A549 (cell line): ENCODE data around the gene SOX13. TPM values are rescaled to one million over a fixed set of nuclear protein-coding genes. Genes with fewer than 3 reads are reported as not detected.

Experiments
- ATAC-seq, 2 experiments: fragments of 200-7000 bp in 1 of 2; fragments of >200 bp in 1 of 2; cut with Nextera tagmentation in 1 of 2; cut with Tn5 transposase in 1 of 2; 3 replicates each; pipeline versions ENCODE4 v1.8.0 to v1.9.1; 2018 to 2020; ENCODE audit warnings: mild to moderate bottlenecking in 1 of 2, moderate library complexity in 1 of 2
- CTCF ChIA-PET: fragments of 300-600 bp; sonication (Branson Sonifier 250); formaldehyde crosslinking; extraction: SDS; loops from one replicate; lab custom pipeline; 2021; ENCODE audit warnings: antibody characterized with exemption, inconsistent platforms; lab: Yijun Ruan, JAX
- POLR2A ChIA-PET: fragments of 350-600 bp; formaldehyde crosslinking; extraction: SDS; loops from one replicate; lab custom pipeline; 2021; ENCODE audit warnings: antibody characterized with exemption, inconsistent platforms; lab: Yijun Ruan, JAX
- DNase-seq, 2 experiments: peaks; one replicate each; pipeline versions ENCODE4 v3.0.0 to v3.0.0-alpha.2; 2011 to 2016; ENCODE audit warnings: low read depth in 1 of 2, low spot score in 1 of 2
- FAIRE-seq: peaks from 2 replicates; lab custom pipeline; 2011; peaks lifted over from hg19 to GRCh38; lab: Jason Lieb, UNC
- H3K27ac ChIP-seq, 2 experiments: fragments of >200 bp; sonication (Bioruptor Twin); formaldehyde crosslinking; 3 replicates each; pipeline ENCODE4 v1.5.1; 2016 to 2017
- H3K4me1 ChIP-seq: fragments of >200 bp; sonication (Bioruptor Twin); formaldehyde crosslinking; 3 replicates; pipeline ENCODE4 v1.6.1; 2016
- H3K4me2 ChIP-seq: fragments of >200 bp; sonication (Bioruptor Twin); formaldehyde crosslinking; 3 replicates; pipeline ENCODE4 v1.6.1; 2016
- H3K4me3 ChIP-seq: fragments of >200 bp; sonication (Bioruptor Twin); formaldehyde crosslinking; 3 replicates; pipeline ENCODE4 v1.5.1; 2016
- H3K9me3 ChIP-seq: fragments of >200 bp; sonication (Bioruptor Twin); formaldehyde crosslinking; 3 replicates; pipeline ENCODE4 v1.6.1; 2016
- CTCF ChIP-seq: fragments of >200 bp; sonication (Bioruptor Twin); formaldehyde crosslinking; IDR thresholded peaks from 3 replicates; pipeline ENCODE4 v1.5.1; 2016
- ESRRA ChIP-seq: fragments of 150-350 bp; IDR thresholded peaks from 2 replicates; pipeline ENCODE4 v1.6.1; 2014; ENCODE audit warnings: mild to moderate bottlenecking, low read length, borderline replicate concordance
- FOSB ChIP-seq: fragments of 250-450 bp; sonication (Bioruptor Pico); IDR thresholded peaks from 2 replicates; pipeline ENCODE4 v1.5.0; 2020; ENCODE audit warnings: mild to moderate bottlenecking, moderate library complexity
- GATA3 ChIP-seq: IDR thresholded peaks from 2 replicates; pipeline ENCODE4 v1.6.1; 2012; ENCODE audit warnings: borderline replicate concordance
- HMGXB4 ChIP-seq: fragments of 250-450 bp; sonication (Bioruptor Pico); IDR thresholded peaks from 2 replicates; pipeline ENCODE4 v1.5.0; 2021; ENCODE audit warnings: mild to moderate bottlenecking, moderate library complexity, borderline replicate concordance
- HOXA7 ChIP-seq: fragments of 250-450 bp; sonication (Bioruptor Pico); IDR thresholded peaks from 2 replicates; pipeline ENCODE4 v1.5.0; 2020; ENCODE audit warnings: mild to moderate bottlenecking, moderate library complexity
- HOXB13 ChIP-seq: fragments of 250-450 bp; sonication (Bioruptor Pico); IDR thresholded peaks from 2 replicates; pipeline ENCODE4 v1.5.0; 2020; ENCODE audit warnings: low read depth, mild to moderate bottlenecking, moderate library complexity
- KDM5A ChIP-seq: fragments of 200-600 bp; sonication (generic); IDR thresholded peaks from 2 replicates; pipeline ENCODE4 v1.6.1; 2016; ENCODE audit warnings: antibody characterized with exemption, mild to moderate bottlenecking
- MAZ ChIP-seq: fragments of 150-350 bp; IDR thresholded peaks from 2 replicates; pipeline ENCODE4 v1.6.1; 2014; ENCODE audit warnings: antibody characterized with exemption, low read depth, low read length, borderline replicate concordance
- MYC ChIP-seq: IDR thresholded peaks from 2 replicates; pipeline ENCODE4 v1.6.1; 2012; ENCODE audit warnings: mild to moderate bottlenecking, inconsistent platforms, low read length, improper control_type of control experiment, borderline replicate concordance
- PHF8 ChIP-seq: fragments of 200-600 bp; sonication (generic); IDR thresholded peaks from 2 replicates; pipeline ENCODE4 v1.6.1; 2016; ENCODE audit warnings: low read depth, mild to moderate bottlenecking, antibody characterized with exemption, moderate library complexity, borderline replicate concordance
- POLR2A ChIP-seq: IDR thresholded peaks from 2 replicates; pipeline ENCODE4 v1.6.1; 2012; ENCODE audit warnings: mild to moderate bottlenecking, low read length
- POLR2AphosphoS2 ChIP-seq: conservative IDR thresholded peaks from 2 replicates; pipeline ENCODE4 v1.6.1; 2012; ENCODE audit warnings: low read length, improper control_type of control experiment, inconsistent platforms
- RAD21 ChIP-seq, 2 experiments: fragments of >200 bp in 1 of 2; sonication (Bioruptor Twin) in 1 of 2; formaldehyde crosslinking in 1 of 2; IDR thresholded peaks in 1 of 2; conservative IDR thresholded peaks in 1 of 2; 2 replicates in 1 of 2; 3 replicates in 1 of 2; pipeline ENCODE4 v1.6.1; 2012 to 2018; ENCODE audit warnings: inconsistent platforms in 1 of 2
- REST ChIP-seq: fragments of 200-600 bp; sonication (generic); IDR thresholded peaks from 2 replicates; pipeline ENCODE4 v1.6.1; 2016; ENCODE audit warnings: antibody characterized with exemption, mild to moderate bottlenecking, moderate library complexity
- RFX5 ChIP-seq: fragments of 450-650 bp; IDR thresholded peaks from 2 replicates; pipeline ENCODE4 v1.7.1; 2014; ENCODE audit warnings: antibody characterized with exemption, mild to moderate bottlenecking, moderate library complexity
- TFCP2L1 ChIP-seq: fragments of 250-450 bp; sonication (Bioruptor Pico); IDR thresholded peaks from 2 replicates; pipeline ENCODE4 v1.5.0; 2021; ENCODE audit warnings: mild to moderate bottlenecking
- TP53 ChIP-seq: fragments of 250-450 bp; sonication (Bioruptor Pico); IDR thresholded peaks from 2 replicates; pipeline ENCODE4 v1.5.0; 2021; ENCODE audit warnings: mild to moderate bottlenecking, moderate library complexity
- ZNF302 ChIP-seq: fragments of 250-450 bp; sonication (Bioruptor Pico); IDR thresholded peaks from 2 replicates; pipeline ENCODE4 v1.9.0; 2021; ENCODE audit warnings: inconsistent platforms, mild to moderate bottlenecking, moderate library complexity
- WGBS: methylation state at CpG from one replicate; pipeline ENCODE4 v1.1.6; 2017; ENCODE audit errors: missing lambda C conversion rate; 5-methylcytosine and 5-hydroxymethylcytosine counted together
- polyA plus RNA-seq, 4 experiments: library from polyadenylated mRNA; depleted of rRNA in 3 of 4; stranded (reverse); fragments of >200 nt; fragmentation: RNase III in 1 of 4; extraction: RNeasy Plus Mini Kit Qiagen cat#74134 plus additional on column Dnase treatment in 1 of 4; gene quantifications; 2 replicates in 3 of 4; 3 replicates in 1 of 4; pipeline ENCODE4 v1.2.3, GENCODE V29; 2011 to 2017
- TF ChIP-seq, protein P1 (sequence below): fragments of 150-350 bp; IDR thresholded peaks from 2 replicates; pipeline ENCODE4 v1.6.1; 2014; ENCODE audit warnings: low read depth, mild to moderate bottlenecking, low read length
- TF ChIP-seq, protein P2 (sequence below): fragments of >200 bp; sonication (Bioruptor Twin); formaldehyde crosslinking; IDR thresholded peaks from 2 replicates; pipeline ENCODE4 v1.6.1; 2016

Gene SOX13
- polyA plus RNA-seq, 2 of the 4 experiments (the other 2 are of a cell fraction), result 6.8 to 9.8 TPM

DNA sequence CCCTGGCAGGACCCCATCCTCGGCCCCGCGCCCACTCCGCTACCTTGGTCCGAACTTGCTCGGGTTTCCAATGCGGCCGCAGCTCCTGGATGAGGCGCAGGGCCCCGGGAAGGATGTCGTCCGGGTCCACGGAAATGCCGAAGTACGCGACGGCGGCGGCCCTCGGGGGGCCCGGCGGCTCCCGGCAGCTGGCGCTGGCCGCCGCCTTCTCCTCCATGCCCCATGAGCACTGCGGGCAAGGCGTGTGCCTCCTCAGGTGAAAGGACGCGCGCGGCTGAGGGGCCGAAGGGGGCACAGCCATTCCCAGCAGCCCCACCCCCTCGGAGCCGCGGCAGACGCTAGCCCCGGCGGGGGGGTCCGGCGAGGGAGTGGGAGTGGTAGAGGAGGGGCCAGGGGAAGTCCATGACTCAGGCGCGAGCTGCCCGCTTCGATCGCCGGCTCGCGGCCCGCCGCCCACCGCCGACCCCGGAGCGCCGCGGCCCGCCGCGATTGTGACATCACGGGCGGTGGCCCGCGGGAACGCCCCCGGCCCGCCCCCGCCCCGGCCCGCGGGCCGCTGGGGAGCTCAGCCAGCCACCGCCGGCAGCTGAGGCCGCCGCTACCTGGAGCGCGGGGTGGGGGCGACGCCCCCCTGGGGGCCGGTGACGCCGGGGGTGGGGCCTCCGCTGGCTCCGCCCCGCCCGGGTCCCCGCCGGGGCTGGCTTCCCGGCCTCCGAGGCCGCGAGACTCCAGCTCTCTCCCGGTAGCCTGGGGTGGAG, 78.8 kb downstream of the SOX13 start, which contains the start of gene ETNK2 (continued):
- no peak for TF ChIP-seq HOXA7 (CRISPR knock-in tag)

- Histone ChIP-seq H3K4me2 (peak overlapping the region; percentile 100), H3K4me3 (peak overlapping the region; percentile 96), H3K4me1 (peaks cover 16% of the 10 kb centered on the region), H3K9me3 (no peaks in the 10 kb centered on the region), H3K27ac (peak overlapping the region; percentile 78 to 85)
- POLR2A ChIA-PET, result interaction anchor here (0.6 to 1.4 kb wide), 3 partner anchors 22 to 244 kb away, joined by 3 to 4 read pairs (median 3); no protein-coding TSS in a partner anchor
- TF ChIP-seq REST (peak; percentile 10; the same call in 1 of the 2 replicates), POLR2A (0 out of 2 replicates have a peak, but pooled peaks have one; percentile 21), HOXB13 (CRISPR knock-in tag) (no peak)
- FAIRE-seq (no peak), ATAC-seq (peak; percentile 7 to 34; a peak in 3 of 6 replicates), DNase-seq (no peak)
- 61% methylated on average over 12 of the region's 25 CpGs for WGBS
- CTCF ChIA-PET, result interaction anchor here (1.5 to 6.2 kb wide), 7 partner anchors 11 to 270 kb away, joined by 3 to 62 read pairs (median 16); no protein-coding TSS in a partner anchor
Observed at GRCh38 chr1:204152310-204153044, 79.6 kb downstream of the SOX13 start.

DNA sequence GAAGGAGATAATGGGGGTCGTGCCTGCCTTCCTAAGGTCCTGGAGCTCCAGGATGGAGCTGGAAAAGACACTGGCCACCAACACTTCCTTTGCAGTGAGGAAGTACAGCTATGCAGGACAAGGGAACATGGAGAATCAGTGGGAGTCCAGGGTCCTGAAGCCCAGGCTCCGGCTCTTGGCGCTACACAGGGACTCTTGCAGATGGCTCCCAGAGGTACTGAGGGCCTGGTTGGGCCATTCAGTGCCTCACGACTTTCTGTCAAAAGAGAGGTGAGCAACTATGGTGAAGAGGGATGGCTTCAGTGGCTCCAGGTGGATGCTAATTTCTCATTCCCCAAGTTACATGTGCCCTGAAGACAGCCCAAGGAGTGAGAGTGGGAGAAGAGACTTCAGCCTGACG, 80.8 kb downstream of the SOX13 start:
- H3K9me3 ChIP-seq, result no peaks in the 10 kb centered on the region
- H3K27ac ChIP-seq, result no peak overlapping the region
- no peak overlapping the region for H3K4me3 ChIP-seq
- H3K4me2 ChIP-seq, result no peak overlapping the region
- DNase-seq (no peak), FAIRE-seq (no peak), ATAC-seq (no peak)
- peaks cover 16% of the 10 kb centered on the region for H3K4me1 ChIP-seq
- ChIA-PET CTCF (interaction anchor here (0.7 to 6.2 kb wide), 8 partner anchors 10 to 282 kb away, joined by 3 to 62 read pairs (median 4); no protein-coding TSS in a partner anchor), POLR2A (no interaction called here)
- TF ChIP-seq HMGXB4 (CRISPR knock-in tag), result no peak
- no peak for TF ChIP-seq CTCF
- TF ChIP-seq PHF8, result no peak
- TF ChIP-seq POLR2AphosphoS2, result no peak
- TF ChIP-seq POLR2A, result no peak
- TF ChIP-seq, protein P1, sequence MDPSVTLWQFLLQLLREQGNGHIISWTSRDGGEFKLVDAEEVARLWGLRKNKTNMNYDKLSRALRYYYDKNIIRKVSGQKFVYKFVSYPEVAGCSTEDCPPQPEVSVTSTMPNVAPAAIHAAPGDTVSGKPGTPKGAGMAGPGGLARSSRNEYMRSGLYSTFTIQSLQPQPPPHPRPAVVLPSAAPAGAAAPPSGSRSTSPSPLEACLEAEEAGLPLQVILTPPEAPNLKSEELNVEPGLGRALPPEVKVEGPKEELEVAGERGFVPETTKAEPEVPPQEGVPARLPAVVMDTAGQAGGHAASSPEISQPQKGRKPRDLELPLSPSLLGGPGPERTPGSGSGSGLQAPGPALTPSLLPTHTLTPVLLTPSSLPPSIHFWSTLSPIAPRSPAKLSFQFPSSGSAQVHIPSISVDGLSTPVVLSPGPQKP, result no peak
- no peak for TF ChIP-seq GATA3
- TF ChIP-seq KDM5A, result no peak
- TF ChIP-seq MYC, result no peak
- no peak for TF ChIP-seq TFCP2L1 (CRISPR knock-in tag)
- TF ChIP-seq TP53, result no peak
- no peak for TF ChIP-seq FOSB (CRISPR knock-in tag)
- TF ChIP-seq RAD21 (conservative IDR thresholded peaks at IDR 0.05 in 1 of 2, IDR thresholded peaks at IDR 0.05 in 1 of 2), result no peak
- TF ChIP-seq MAZ, result no peak
- TF ChIP-seq, protein P2, sequence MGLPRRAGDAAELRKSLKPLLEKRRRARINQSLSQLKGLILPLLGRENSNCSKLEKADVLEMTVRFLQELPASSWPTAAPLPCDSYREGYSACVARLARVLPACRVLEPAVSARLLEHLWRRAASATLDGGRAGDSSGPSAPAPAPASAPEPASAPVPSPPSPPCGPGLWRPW, result no peak
- no peak for TF ChIP-seq ESRRA
- TF ChIP-seq RFX5, result no peak
- no peak for TF ChIP-seq ZNF302 (CRISPR knock-in tag)
- WGBS, result 79% methylated on average over 4 of the region's 5 CpGs
